Neutrophil (primary cell): ENCODE data around the gene NAPG.

ENCODE experiments used
- H3K27ac ChIP-seq: fragments of 200-600 bp; sonication (generic); 2 replicates; pipeline ENCODE4 v1.5.1; 2016; ENCODE audit warnings: mild to moderate bottlenecking, moderate library complexity
- H3K27me3 ChIP-seq: fragments of 200-600 bp; sonication (generic); 2 replicates; pipeline ENCODE4 v1.6.0; 2016; ENCODE audit warnings: mild to moderate bottlenecking
- H3K36me3 ChIP-seq: fragments of 200-600 bp; sonication (generic); 2 replicates; pipeline ENCODE4 v1.5.1; 2017
- H3K4me1 ChIP-seq, 2 experiments: fragments of 200-600 bp in 1 of 2; sonication (generic) in 1 of 2; 1 replicate in 1 of 2; 2 replicates in 1 of 2; pipeline versions ENCODE4 v1.5.1 to v1.6.1; 2013 to 2016; ENCODE audit warnings: low read depth in 1 of 2, low read length in 1 of 2, mild to moderate bottlenecking in 1 of 2, moderate library complexity in 1 of 2; ENCODE audit not compliant: control insufficient read depth in 1 of 2, insufficient read depth in 1 of 2
- H3K4me3 ChIP-seq, 2 experiments: fragments of 200-600 bp in 1 of 2; sonication (generic) in 1 of 2; 1 replicate in 1 of 2; 2 replicates in 1 of 2; pipeline ENCODE4 v1.5.1; 2013 to 2016; ENCODE audit warnings: low read depth in 1 of 2, low read length in 1 of 2, mild to moderate bottlenecking in 1 of 2, moderate library complexity in 1 of 2
- H3K9me3 ChIP-seq: fragments of 200-600 bp; sonication (generic); 2 replicates; pipeline ENCODE4 v1.5.1; 2016
- CTCF ChIP-seq: fragments of 200-600 bp; sonication (generic); IDR thresholded peaks from 2 replicates; pipeline ENCODE4 v1.5.1; 2016; ENCODE audit warnings: antibody characterized with exemption

NAPG gene

GRCh38 chr18:10514601-10515000 is 11.2 kb upstream of the NAPG start:
- no peaks in the 10 kb centered on the region for H3K9me3 ChIP-seq
- no peak for TF ChIP-seq CTCF
- no peak overlapping the region for H3K4me3 ChIP-seq
- H3K27ac ChIP-seq, result no peak overlapping the region
- peaks cover 5% of the 10 kb centered on the region in 2 experiments for H3K4me1 ChIP-seq
- H3K36me3 ChIP-seq, result no peaks in the 10 kb centered on the region
- H3K27me3 ChIP-seq, result no peaks in the 10 kb centered on the region

GRCh38 chr18:10515456-10515855 is 10.4 kb upstream of the NAPG start:
- no peak overlapping the region for H3K27ac ChIP-seq
- no peaks in the 10 kb centered on the region for H3K36me3 ChIP-seq
- no peak overlapping the region for H3K4me3 ChIP-seq
- peaks cover 5% of the 10 kb centered on the region in 2 experiments for H3K4me1 ChIP-seq
- no peak for TF ChIP-seq CTCF
- no peaks in the 10 kb centered on the region for H3K27me3 ChIP-seq
- H3K9me3 ChIP-seq, result no peaks in the 10 kb centered on the region

- Histone ChIP-seq H3K4me3 (no peak overlapping the region), H3K4me1 (peaks cover 5% of the 10 kb centered on the region in 2 experiments), H3K36me3 (no peaks in the 10 kb centered on the region), H3K27me3 (no peaks in the 10 kb centered on the region), H3K9me3 (no peaks in the 10 kb centered on the region), H3K27ac (no peak overlapping the region)
- no peak for TF ChIP-seq CTCF
These were observed 9.7 kb upstream of the NAPG start for GRCh38 chr18:10516078-10516477.

- Histone ChIP-seq H3K4me3 (no peak overlapping the region), H3K4me1 (peaks cover 5% of the 10 kb centered on the region in 2 experiments), H3K27ac (no peak overlapping the region)
These were observed 7.1 kb upstream of the NAPG start for GRCh38 chr18:10518595-10519255.

GRCh38 chr18:10519366-10519765 is 6.5 kb upstream of the NAPG start:
- Histone ChIP-seq H3K27ac (no peak overlapping the region), H3K4me3 (no peak overlapping the region)

More at GRCh38 chr18:10518595-10519255, 7.1 kb upstream of the NAPG start:
- no peaks in the 10 kb centered on the region for H3K9me3 ChIP-seq
- H3K27me3 ChIP-seq, result no peaks in the 10 kb centered on the region
- no peak for TF ChIP-seq CTCF
- no peaks in the 10 kb centered on the region for H3K36me3 ChIP-seq

More at GRCh38 chr18:10519366-10519765, 6.5 kb upstream of the NAPG start:
- no peak for TF ChIP-seq CTCF
- H3K9me3 ChIP-seq, result no peaks in the 10 kb centered on the region
- H3K4me1 ChIP-seq, result peaks cover 5% of the 10 kb centered on the region in 2 experiments
- H3K36me3 ChIP-seq, result no peaks in the 10 kb centered on the region
- no peaks in the 10 kb centered on the region for H3K27me3 ChIP-seq
